CD1c-positive myeloid dendritic cell (primary cell): ENCODE data around the gene TBCK.
"Not testable (repeated sequence)": the region's sequence is repeated elsewhere in the genome, so short reads cannot be mapped to it uniquely, and the experiment has no call there.

ENCODE experiments used
- DNase-seq: peaks from one replicate; pipeline ENCODE4 v3.0.0-alpha.2; 2016; ENCODE audit errors: extremely low spot score

TBCK gene

GRCh38 chr4:106321814-106322213 lies 5.8 kb upstream of the TBCK start:
- DNase-seq = not testable (repeated sequence)

GRCh38 chr4:106321168-106321567 lies 5.2 kb upstream of the TBCK start:
- not testable (repeated sequence) for DNase-seq

GRCh38 chr4:106320235-106320634 lies 4.2 kb upstream of the TBCK start:
- no peak for DNase-seq

GRCh38 chr4:106318511-106318910 lies 2.5 kb upstream of the TBCK start:
- DNase-seq = no peak

- DNase-seq = no peak
Observed at GRCh38 chr4:106317815-106318214, 1.8 kb upstream of the TBCK start.

- no peak for DNase-seq
Observed at GRCh38 chr4:106316773-106317409, 882 bp upstream of the TBCK start.

- peak; percentile 48 for DNase-seq
Observed at GRCh38 chr4:106315476-106315967, 487 bp downstream of the TBCK start.

GRCh38 chr4:106314960-106315359 lies 1.0 kb downstream of the TBCK start:
- DNase-seq = no peak

- DNase-seq = no peak
Observed at GRCh38 chr4:106312997-106313522, 2.9 kb downstream of the TBCK start.

- DNase-seq = no peak
Observed at GRCh38 chr4:106312377-106312776, 3.6 kb downstream of the TBCK start.

- DNase-seq = no peak
Observed at GRCh38 chr4:106306561-106306960, 9.4 kb downstream of the TBCK start.

- no peak for DNase-seq
Observed at GRCh38 chr4:106305435-106306055, 10.5 kb downstream of the TBCK start.

GRCh38 chr4:106304632-106305031 lies 11.4 kb downstream of the TBCK start:
- DNase-seq = no peak

- no peak for DNase-seq
Observed at GRCh38 chr4:106303548-106304281, 12.3 kb downstream of the TBCK start.

GRCh38 chr4:106302062-106302438 lies 14.0 kb downstream of the TBCK start:
- no peak for DNase-seq

GRCh38 chr4:106301393-106302061 lies 14.5 kb downstream of the TBCK start:
- no peak for DNase-seq

GRCh38 chr4:106299977-106300376 lies 16.0 kb downstream of the TBCK start:
- peak; percentile 4 for DNase-seq

GRCh38 chr4:106297245-106298035 lies 18.6 kb downstream of the TBCK start:
- DNase-seq = no peak

GRCh38 chr4:106294062-106294461 lies 21.9 kb downstream of the TBCK start:
- no peak for DNase-seq

GRCh38 chr4:106291678-106292077 lies 24.3 kb downstream of the TBCK start:
- no peak for DNase-seq

GRCh38 chr4:106289737-106290136 lies 26.3 kb downstream of the TBCK start:
- no peak for DNase-seq
